TTC549 (cell line): ENCODE data around the gene CRISPLD2.

Experiments used
- FAIRE-seq: peaks from 2 replicates; lab custom pipeline; 2012; peaks lifted over from hg19 to GRCh38; lab: Jason Lieb, UNC

Gene CRISPLD2, protein sequence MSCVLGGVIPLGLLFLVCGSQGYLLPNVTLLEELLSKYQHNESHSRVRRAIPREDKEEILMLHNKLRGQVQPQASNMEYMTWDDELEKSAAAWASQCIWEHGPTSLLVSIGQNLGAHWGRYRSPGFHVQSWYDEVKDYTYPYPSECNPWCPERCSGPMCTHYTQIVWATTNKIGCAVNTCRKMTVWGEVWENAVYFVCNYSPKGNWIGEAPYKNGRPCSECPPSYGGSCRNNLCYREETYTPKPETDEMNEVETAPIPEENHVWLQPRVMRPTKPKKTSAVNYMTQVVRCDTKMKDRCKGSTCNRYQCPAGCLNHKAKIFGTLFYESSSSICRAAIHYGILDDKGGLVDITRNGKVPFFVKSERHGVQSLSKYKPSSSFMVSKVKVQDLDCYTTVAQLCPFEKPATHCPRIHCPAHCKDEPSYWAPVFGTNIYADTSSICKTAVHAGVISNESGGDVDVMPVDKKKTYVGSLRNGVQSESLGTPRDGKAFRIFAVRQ

DNA sequence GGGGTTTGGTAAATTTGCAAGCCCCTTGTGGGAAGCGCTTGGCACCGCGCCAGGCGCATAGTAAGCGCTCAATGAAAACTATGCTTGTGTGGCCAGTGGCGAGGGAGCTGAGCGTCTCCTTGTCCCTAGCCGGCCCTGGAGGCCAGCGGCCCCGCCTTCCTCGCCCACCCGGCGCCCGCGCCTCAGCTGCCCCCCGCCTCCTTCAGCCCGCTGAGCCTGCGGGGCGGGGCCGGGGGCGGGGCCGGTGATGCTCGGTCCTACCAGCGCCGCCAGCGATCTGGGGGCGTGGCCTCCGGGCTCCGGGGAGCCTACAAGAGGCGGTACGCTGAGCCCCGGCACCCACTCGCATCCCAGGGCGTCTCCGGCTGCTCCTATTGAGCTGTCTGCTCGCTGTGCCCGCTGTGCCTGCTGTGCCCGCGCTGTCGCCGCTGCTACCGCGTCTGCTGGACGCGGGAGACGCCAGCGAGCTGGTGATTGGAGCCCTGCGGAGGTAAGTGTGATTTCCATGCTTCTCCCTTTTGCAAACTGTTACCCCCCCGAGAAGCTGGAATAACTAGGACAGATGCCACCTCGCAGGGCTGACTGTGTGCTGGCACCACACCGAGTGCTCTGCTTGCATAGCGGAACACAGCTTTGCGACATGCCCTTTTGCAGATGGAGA is at the start of gene CRISPLD2:
Gene CRISPLD2, plus strand, starts transcription at position 342 of the 661 bp plus-strand sequence. CDS start 18,511 bp downstream, outside the sequence.
- FAIRE-seq, result no peak

DNA sequence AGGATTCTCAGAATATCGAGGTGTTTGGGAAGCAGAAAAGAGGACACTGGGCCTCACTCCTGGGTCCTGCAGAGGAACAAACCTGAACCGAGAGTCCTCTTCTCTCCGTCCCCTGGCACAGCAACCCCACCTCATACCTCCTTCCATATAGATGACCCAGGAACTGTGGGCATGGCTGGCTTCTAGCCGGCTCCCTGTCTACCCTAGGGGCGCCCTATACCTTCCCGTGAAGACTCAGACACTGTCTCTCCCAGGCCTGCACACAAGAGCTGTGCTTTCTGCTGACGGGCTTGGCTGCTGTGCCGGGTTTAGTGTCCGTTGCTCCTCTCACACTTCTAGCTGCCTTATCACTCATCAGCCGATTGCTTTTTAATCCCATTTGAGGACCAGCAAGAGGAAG is 46.5 kb upstream of the CRISPLD2 start:
- FAIRE-seq, result no peak

- no peak for FAIRE-seq
Observed at GRCh38 chr16:84774810-84775209, 45.0 kb upstream of the CRISPLD2 start.

GRCh38 chr16:84775262-84775810 is 44.4 kb upstream of the CRISPLD2 start:
- no peak for FAIRE-seq

DNA sequence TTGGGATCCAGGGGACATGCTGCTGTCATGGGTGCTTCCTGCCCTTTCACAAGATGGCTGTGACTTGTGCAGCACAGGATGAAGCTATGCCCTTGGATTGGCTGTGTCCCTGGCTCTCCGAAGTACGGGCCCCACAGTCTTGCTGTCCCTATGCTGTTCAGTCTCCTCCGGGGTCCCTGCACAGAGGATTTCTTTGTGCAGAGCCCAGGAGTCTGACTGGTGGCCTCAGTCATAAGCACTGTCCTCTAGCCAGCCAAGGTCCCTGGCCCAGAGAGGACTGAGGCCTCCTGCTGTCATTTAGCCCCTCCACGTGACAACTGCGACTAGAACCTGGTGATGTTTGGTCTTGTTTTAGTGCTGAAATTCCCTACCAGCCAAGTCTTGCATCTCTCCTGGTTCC is 42.4 kb upstream of the CRISPLD2 start:
- no peak for FAIRE-seq

DNA sequence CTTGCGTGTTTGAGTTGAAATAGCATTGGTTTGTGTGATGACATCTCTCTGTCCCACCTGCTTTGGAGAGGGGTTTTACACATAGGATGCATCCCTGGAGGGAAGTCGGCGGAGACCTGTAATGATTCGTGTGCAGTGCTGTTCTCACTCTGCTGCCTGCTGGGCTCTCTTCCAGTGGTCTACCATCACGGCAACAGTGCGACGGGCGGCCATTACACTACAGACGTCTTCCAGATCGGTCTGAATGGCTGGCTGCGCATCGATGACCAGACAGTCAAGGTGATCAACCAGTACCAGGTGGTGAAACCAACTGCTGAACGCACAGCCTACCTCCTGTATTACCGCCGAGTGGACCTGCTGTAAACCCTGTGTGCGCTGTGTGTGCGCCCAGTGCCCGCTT is 41.1 kb upstream of the CRISPLD2 start:
- no peak for FAIRE-seq

- no peak for FAIRE-seq
Observed at GRCh38 chr16:84780063-84780462, 39.7 kb upstream of the CRISPLD2 start.

GRCh38 chr16:84780544-84781376 is 39.0 kb upstream of the CRISPLD2 start:
- no peak for FAIRE-seq

- FAIRE-seq, result no peak
Observed at GRCh38 chr16:84782846-84783245, 36.9 kb upstream of the CRISPLD2 start.

DNA sequence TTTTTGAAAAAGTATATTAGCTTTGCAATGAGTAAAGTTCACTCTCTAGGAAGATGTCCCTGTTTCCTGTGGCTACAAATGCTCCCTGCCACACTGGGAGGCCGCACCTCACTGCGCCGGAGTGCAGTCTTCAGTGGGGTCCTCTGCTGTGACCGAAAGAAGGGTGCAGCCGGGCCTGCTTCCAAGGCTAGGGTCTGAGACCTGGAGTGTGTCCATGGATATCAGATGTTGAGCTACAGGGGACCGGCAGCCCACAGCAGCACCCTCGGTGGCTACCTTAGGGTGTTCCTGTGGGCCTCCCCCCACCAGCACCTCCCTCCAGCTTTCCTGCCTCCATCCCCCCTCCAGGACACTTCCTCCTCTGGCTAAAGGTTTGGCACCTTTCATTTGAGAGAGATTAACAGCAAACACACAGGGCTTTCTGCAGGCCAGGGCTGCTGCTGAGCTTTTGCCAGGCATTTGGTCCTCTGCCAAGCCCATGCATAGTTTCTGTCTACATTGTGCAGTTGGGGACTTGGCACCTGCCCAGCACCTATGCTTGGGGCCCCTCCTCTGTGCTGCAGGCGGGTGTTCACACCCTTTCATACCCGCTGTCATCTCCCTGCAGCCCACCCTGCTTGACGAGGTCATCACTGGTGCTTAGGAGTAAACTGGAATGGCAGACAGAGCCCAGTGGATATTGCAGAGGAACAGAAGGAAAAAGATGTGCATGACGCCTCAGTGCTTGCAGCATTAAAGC is 33.8 kb upstream of the CRISPLD2 start:
- no peak for FAIRE-seq

- FAIRE-seq, result no peak
Observed at GRCh38 chr16:84786605-84787262, 33.1 kb upstream of the CRISPLD2 start.

- no peak for FAIRE-seq
Observed at GRCh38 chr16:84787263-84787622, 32.5 kb upstream of the CRISPLD2 start.

GRCh38 chr16:84788920-84789391 is 30.8 kb upstream of the CRISPLD2 start:
- FAIRE-seq, result no peak

- no peak for FAIRE-seq
Observed at GRCh38 chr16:84789431-84789830, 30.4 kb upstream of the CRISPLD2 start.

- FAIRE-seq, result no peak
Observed at GRCh38 chr16:84790301-84790700, 29.5 kb upstream of the CRISPLD2 start.

DNA sequence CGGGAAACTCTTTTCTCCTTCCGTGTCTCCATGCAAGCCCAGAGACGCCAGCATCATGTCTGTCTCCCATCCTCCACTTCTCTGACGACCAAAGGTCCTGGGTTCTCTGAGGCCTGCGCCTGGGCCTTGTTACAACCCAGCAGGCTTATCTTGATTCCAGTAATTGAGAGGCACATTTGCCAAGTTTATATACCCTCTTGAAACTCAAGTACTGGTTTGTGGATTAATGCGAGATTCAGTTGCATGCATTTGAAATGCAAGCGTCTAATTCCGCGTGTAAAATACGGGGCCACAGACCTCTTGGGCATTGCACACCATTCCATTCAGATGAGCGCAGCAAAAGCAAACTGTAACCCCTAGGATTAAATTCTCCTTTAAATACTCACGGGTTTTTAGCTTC is 28.7 kb upstream of the CRISPLD2 start:
- FAIRE-seq, result no peak

- no peak for FAIRE-seq
Observed at GRCh38 chr16:84791501-84791900, 28.3 kb upstream of the CRISPLD2 start.

DNA sequence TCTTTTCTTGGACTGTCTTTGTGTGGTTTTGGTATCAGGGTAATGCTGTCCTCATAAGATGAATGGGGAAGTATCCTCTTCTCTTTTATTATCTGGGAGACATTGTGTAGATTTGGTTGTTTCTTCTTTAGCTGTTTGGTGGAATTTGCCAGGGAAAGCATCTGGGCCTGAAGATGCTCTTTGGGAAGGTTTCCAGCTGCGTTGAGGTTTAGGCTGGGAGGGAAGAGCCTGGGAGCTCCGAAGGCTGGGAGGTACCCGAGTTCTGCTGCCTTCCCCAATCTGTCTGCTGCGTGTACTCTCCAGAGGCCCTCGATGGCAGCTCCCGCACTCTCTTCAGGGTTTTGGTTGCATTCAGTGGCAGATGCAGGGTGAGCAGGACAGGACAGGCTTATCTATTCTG is 25.6 kb upstream of the CRISPLD2 start:
- no peak for FAIRE-seq

- FAIRE-seq, result no peak
Observed at GRCh38 chr16:84794626-84795025, 25.2 kb upstream of the CRISPLD2 start.

GRCh38 chr16:84795329-84796053 is 24.3 kb upstream of the CRISPLD2 start:
- no peak for FAIRE-seq
